Neural crest cell (in vitro differentiated cells): ENCODE measurements around the gene GLRA2. TPM values are rescaled to one million over a fixed set of nuclear protein-coding genes. Genes with fewer than 3 reads are reported as not detected.

Experiments used
- DNase-seq: peaks from one replicate; pipeline ENCODE4 v3.0.0; 2021; ENCODE audit warnings: low read depth, mixed read lengths, low spot score
- H3K27ac Mint-ChIP-seq: one replicate; pipeline ENCODE4 v1.8.0; 2021; ENCODE audit warnings: mild to moderate bottlenecking, mixed read lengths; ENCODE audit not compliant: unreplicated experiment
- H3K27me3 Mint-ChIP-seq: 2 replicates; pipeline ENCODE4 v1.8.0; 2021; ENCODE audit warnings: low read depth, mild to moderate bottlenecking, mixed read lengths
- H3K36me3 Mint-ChIP-seq: 2 replicates; pipeline ENCODE4 v1.8.0; 2021; ENCODE audit warnings: low read depth, mild to moderate bottlenecking, mixed read lengths
- H3K4me1 Mint-ChIP-seq: 2 replicates; pipeline ENCODE4 v1.8.0; 2021; ENCODE audit warnings: mixed read lengths
- H3K4me3 Mint-ChIP-seq: one replicate; pipeline ENCODE4 v1.8.0; 2021; ENCODE audit warnings: mild to moderate bottlenecking, mixed read lengths
- H3K9me3 Mint-ChIP-seq: 2 replicates; pipeline ENCODE4 v1.8.0; 2021; ENCODE audit warnings: mixed read lengths
- total RNA-seq: library from RNA; stranded (reverse); gene quantifications from 2 replicates; pipeline ENCODE4 v1.2.1, GENCODE V29; 2021
- TF ChIP-seq, protein P1 (sequence below): fragments of 200-600 bp; sonication (generic); conservative IDR thresholded peaks from 2 replicates; pipeline ENCODE4 v1.5.0; 2021; ENCODE audit warnings: antibody characterized with exemption, mild to moderate bottlenecking

The GLRA2 gene
- total RNA-seq, 1 donor from 2014 or later: 1.3 TPM

DNA sequence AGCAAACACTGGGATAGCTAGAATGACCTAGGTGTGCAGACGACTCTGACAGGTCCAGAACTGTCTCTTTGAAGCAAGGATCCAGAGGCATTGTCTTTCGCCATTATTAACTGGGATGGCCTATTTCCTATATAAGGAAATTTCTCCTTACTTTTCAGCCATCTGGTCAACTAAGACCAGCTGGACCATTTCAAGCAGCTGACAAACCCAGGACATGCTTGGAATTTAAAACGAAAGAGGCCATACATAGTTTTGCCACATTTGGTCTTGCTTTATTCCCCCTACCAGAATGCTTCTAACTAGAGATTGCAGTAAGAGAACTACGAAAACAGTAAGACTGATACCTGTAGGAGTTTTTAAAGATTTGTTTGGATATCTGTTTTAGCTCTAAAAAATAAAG lies 87.0 kb downstream of the GLRA2 start:
- Mint-ChIP-seq H3K9me3 (peaks cover 12% of the 10 kb centered on the region), H3K36me3 (peaks cover 2% of the 10 kb centered on the region), H3K4me1 (no peaks in the 10 kb centered on the region), H3K4me3 (no peak overlapping the region), H3K27me3 (no peaks in the 10 kb centered on the region), H3K27ac (no peak overlapping the region)
- TF ChIP-seq, protein P1, sequence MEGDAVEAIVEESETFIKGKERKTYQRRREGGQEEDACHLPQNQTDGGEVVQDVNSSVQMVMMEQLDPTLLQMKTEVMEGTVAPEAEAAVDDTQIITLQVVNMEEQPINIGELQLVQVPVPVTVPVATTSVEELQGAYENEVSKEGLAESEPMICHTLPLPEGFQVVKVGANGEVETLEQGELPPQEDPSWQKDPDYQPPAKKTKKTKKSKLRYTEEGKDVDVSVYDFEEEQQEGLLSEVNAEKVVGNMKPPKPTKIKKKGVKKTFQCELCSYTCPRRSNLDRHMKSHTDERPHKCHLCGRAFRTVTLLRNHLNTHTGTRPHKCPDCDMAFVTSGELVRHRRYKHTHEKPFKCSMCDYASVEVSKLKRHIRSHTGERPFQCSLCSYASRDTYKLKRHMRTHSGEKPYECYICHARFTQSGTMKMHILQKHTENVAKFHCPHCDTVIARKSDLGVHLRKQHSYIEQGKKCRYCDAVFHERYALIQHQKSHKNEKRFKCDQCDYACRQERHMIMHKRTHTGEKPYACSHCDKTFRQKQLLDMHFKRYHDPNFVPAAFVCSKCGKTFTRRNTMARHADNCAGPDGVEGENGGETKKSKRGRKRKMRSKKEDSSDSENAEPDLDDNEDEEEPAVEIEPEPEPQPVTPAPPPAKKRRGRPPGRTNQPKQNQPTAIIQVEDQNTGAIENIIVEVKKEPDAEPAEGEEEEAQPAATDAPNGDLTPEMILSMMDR: no peak
- no peak for DNase-seq

DNA sequence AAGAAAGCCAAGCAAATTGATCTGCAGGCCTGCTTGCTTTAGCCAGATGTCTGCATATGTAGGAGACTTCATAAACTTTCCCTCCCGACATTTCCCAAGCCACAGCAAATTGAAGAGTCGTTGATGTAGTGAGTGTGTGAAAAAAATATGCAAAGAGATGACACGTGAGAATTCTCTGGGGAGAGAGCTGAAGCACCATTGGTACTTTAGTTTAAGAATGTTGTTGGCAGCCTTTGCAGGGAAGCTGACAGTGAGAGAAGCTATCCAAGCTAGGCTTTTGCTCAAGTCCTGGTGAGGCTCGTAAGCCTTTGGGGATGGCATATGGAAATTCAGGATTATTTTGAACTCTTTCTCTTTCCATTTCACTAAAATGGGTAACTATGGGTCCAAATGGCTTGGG lies 87.5 kb downstream of the GLRA2 start:
- no peak for DNase-seq
- no peaks in the 10 kb centered on the region for H3K27me3 Mint-ChIP-seq
- H3K36me3 Mint-ChIP-seq: peaks cover 2% of the 10 kb centered on the region
- TF ChIP-seq, protein P1: no peak
- no peak overlapping the region for H3K27ac Mint-ChIP-seq
- no peaks in the 10 kb centered on the region for H3K4me1 Mint-ChIP-seq
- peaks cover 12% of the 10 kb centered on the region for H3K9me3 Mint-ChIP-seq
- no peak overlapping the region for H3K4me3 Mint-ChIP-seq

DNA sequence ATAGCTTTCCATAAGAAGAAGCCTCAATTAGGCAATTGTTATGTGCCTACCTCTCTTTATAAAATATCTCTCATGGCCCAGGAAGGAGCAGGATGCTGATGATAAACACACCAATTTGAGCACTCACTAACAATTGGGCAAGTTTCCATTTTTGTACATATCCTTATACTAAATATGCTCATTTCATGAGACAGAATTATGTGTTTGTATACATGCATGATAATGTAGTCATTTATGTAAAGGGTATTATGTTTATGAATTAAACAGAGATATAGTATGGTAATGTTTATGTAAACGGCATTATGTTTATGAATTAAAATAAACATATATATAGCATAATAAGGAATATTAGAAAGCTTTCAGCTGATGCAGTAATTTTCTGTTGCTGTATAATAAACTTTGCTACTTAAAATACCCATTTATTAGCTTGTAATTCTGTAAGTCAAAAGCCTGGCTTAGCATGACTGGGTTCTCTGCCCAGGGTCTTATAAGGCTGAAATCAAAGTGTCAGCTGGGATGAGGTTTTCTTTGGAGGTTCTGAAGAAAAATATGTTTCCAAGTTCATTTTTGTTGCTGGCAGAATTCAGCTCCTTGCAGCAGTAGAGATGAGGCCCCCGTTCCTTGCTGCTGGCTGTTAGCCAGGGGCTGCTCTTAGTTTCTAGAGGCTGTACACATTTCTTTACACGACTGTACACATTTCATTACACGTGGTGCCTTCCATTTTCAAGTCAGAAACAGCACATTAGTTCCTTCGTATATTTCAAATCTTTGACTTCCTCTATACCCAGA lies 89.0 kb downstream of the GLRA2 start:
- no peak for DNase-seq
- TF ChIP-seq, protein P1: no peak
- peaks cover 12% of the 10 kb centered on the region for H3K9me3 Mint-ChIP-seq
- H3K36me3 Mint-ChIP-seq: no peaks in the 10 kb centered on the region
- no peaks in the 10 kb centered on the region for H3K27me3 Mint-ChIP-seq
- H3K4me1 Mint-ChIP-seq: no peaks in the 10 kb centered on the region
- no peak overlapping the region for H3K27ac Mint-ChIP-seq
- no peak overlapping the region for H3K4me3 Mint-ChIP-seq

DNA sequence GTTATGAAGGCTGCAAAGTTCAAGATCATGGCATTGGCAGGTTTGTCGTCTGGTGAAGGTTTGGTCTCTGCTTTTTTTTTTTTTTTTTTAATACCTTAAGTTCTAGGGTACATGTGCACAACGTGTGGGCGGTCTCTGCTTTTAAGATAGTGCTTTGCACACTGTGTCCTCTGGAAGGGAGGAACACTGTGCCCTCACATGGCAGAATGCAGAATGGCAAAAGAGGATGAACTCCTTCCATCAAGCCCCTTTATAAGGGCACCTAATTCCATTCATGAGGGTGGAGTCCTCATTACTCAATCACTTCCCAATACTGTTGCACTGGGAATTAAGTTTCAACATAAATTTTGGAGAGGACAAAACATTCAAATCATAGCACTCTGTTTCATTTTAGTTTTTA lies 101.4 kb downstream of the GLRA2 start:
- H3K9me3 Mint-ChIP-seq: peaks cover 12% of the 10 kb centered on the region
- H3K4me1 Mint-ChIP-seq: no peaks in the 10 kb centered on the region
- H3K36me3 Mint-ChIP-seq: peaks cover 2% of the 10 kb centered on the region
- DNase-seq: no peak
- H3K27ac Mint-ChIP-seq: no peak overlapping the region
- no peak overlapping the region for H3K4me3 Mint-ChIP-seq
- TF ChIP-seq, protein P1: no peak
- no peaks in the 10 kb centered on the region for H3K27me3 Mint-ChIP-seq

GRCh38 chrX:14641681-14642655 lies 112.6 kb downstream of the GLRA2 start:
- Mint-ChIP-seq H3K9me3 (peaks cover 3% of the 10 kb centered on the region), H3K36me3 (no peaks in the 10 kb centered on the region), H3K27ac (no peak overlapping the region), H3K4me3 (no peak overlapping the region), H3K4me1 (no peaks in the 10 kb centered on the region), H3K27me3 (no peaks in the 10 kb centered on the region)
- TF ChIP-seq, protein P1: no peak
- no peak for DNase-seq
